T-helper 2 cell (primary cell): ENCODE results near the gene TBCEL.
"Not testable (repeated sequence)": the region's sequence is repeated elsewhere in the genome, so short reads cannot be mapped to it uniquely, and the experiment has no call there.

Experiments
- DNase-seq, 5 experiments: peaks; one replicate each; pipeline versions ENCODE4 v3.0.0 to v3.0.0-alpha.2; 2012 to 2022

Gene TBCEL

GRCh38 chr11:121029813-121030445 is 6.0 kb downstream of the TBCEL start:
- DNase-seq = peak in 1 of 5 experiments; percentile 13

- DNase-seq = no peak
Observed at GRCh38 chr11:121031167-121031566, 7.3 kb downstream of the TBCEL start.

DNA sequence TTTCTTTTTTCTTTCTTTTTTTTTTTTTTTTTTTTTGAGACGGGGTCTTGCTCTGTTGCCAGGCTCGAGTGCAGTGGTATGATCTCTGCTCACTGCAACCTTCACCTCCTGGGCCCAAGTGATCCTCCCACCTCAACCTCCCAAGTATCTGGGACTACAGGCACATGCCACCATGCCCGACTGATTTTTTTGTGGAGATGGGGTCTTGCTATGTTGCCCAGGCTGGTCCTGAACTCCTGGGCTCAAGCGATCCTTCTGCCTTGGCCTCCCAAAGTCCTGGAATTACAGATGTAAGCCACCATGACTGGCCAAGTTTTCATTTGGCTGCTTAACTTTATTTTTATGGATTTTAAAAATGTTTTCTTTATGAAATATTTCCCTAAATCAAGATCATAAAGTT is 7.7 kb downstream of the TBCEL start:
- DNase-seq = not testable (repeated sequence)

- DNase-seq = peak in 1 of 5 experiments; percentile 43
Observed at GRCh38 chr11:121032546-121032945, 8.6 kb downstream of the TBCEL start.

DNA sequence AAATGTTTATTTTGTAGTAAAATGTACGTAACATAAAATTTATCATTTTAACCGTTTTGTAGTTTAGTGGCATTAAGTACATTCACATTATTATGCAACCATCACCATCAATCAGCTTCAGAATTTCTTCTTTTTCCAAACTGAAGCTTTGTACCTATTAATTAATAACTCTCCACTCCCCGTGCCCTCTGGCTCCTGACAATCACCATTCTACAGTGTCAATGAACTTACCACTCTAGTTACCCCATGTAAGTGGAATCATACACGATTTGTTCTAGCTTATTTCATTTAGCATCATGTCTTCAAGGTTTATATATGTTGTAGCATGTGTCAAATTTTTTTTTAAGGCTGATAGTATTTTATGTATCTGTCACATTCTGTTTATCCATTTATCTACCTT is 9.7 kb downstream of the TBCEL start:
- DNase-seq = no peak

DNA sequence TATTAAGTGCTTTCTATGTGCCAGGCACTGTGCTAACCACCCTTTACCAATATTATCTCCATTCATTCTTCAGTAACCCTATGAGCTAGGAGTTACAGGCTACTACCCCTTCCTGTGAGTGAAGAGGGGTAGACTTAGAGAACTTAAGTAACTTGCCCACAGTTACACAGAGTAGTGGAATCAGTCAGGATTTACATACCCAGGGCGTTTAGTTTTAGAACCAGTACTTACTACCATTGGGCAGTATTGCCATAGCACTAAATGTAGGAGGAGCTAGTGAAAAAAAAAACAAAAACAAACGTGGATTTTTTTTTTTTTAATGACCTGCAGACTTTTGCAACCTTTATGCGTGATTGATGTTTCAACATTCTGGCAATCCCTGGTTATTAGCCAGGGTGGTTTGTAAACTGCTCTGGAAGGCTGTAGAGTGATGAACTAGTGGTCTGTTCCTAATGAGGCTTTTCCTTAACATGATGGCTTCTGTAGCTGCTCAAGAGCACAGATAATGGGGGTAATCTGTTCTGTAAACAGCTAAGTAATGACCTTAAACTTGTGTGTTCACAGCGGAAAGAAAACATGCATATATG is 11.4 kb downstream of the TBCEL start:
- DNase-seq = peak in 1 of 5 experiments; percentile 46

DNA sequence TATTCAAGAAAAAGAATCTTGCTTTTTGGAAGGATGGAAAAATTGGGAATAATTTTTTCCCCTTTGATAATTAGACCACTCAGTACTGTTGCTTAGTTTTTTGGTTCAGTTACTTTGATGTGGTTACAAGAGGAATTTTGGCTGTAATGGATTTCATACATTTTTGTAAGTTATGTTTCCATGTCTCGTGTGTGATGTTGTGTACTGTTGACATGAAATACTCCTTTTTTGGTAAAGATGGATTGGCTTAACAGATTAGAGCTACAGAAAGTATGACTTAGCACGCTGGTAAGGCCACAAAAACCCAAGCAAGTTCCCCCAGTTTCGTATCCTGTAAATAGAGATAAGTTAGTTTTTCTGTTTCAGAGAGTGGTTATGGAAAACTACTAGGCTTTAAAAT is 11.9 kb downstream of the TBCEL start:
- DNase-seq = peak in 1 of 5 experiments; percentile 87

GRCh38 chr11:121037016-121037415 is 13.1 kb downstream of the TBCEL start:
- peak in 1 of 5 experiments; percentile 81 for DNase-seq

DNA sequence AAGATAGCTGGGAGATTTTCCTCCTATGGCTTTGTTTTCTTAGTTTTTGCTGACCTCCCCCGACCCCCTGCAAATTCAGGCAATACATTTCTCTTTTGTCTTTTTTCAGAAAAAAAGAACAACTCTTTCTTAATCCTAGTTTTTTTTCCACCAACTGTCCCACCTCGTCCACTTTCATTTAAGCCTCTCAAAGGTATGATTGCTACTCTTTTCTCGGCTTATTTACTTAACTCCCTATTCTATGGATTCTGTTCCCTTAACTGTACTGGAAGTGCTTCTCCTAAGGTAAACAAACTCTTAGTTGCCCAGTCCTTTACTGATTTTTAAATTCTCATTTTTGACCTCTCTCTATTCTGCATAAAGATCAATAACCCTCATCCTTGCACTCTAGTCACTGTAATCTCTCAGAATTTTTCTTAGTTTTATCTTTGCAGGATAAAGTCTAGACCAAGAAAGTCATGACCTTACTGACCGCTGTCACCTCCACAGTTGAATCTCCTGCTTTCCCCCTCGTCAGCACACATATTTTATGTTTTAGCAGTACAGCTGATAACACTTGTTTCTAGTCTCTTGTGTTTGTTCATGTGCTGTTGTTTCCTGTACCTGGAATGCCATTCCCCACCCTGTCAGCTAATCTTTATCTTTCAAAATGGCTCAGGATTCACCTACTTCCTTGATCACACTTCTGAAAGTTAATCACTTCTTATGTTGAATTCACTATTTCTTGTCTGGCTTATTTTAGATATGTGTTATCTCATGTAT is 14.9 kb downstream of the TBCEL start:
- no peak for DNase-seq

DNA sequence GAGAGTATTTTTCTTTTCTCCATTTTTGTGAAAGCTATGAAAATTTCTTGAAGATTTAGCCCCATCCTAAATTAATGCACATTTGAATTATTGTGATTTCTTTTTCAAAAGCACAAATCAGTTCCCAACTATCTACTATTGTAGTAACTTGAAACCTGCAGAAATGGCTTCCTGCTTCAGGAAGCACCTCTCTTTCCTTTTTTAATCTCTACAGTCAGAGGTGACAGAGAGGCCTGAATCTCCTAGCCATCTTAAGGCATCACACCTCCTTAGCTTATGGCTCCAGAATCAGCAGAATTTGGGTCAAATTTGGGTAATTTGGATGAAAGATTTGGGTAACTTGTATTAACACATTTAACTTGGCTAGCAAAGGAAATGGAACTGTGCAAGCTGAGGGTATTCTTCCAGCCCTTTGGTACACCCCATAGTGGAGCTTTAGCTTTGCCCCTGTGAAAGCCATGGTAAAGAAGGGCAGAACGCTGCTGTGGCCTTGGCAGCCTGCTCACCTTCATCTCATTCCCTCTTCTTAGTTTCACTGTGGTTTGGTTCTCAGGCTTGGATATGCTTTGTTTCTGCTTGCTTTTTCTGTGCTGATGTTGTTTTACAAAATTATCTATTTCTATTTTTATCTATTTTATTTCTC is 16.2 kb downstream of the TBCEL start:
- DNase-seq = no peak

DNA sequence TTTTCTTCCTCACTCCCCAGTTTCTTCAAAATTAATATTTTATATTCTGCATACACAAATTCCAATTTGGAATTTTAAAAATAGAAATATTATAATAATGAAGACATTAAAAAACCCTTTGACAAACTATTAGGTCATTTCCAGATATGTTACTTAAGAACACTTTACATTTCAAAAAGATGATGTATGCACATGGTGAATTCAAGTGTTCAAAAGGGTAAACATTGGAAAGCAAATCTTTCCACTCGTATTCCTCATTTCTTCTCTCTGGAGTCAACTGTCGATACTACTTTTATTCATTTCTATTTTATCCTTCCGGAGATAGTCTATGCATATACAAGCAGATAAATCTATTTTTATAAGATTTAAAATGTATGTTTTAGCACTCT is 16.7 kb downstream of the TBCEL start:
- no peak for DNase-seq

DNA sequence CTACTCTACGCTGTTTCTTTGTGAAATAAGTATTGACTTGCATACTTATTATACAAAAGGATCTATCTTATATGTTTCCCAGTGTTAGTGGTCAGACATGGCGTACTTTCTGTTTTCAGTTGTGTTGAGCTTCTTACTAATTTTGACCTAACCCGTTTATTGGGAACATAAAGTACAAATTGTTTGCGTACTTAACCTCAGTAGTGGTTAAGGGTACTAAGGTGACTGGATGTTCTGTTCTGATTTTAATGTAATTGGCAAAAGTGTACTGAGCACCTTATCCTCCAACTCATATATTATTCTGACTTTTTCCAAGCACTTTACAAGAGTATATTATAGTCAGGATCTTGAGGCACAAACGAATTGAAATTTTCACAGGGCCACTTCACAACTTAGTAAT is 17.2 kb downstream of the TBCEL start:
- DNase-seq = no peak

DNA sequence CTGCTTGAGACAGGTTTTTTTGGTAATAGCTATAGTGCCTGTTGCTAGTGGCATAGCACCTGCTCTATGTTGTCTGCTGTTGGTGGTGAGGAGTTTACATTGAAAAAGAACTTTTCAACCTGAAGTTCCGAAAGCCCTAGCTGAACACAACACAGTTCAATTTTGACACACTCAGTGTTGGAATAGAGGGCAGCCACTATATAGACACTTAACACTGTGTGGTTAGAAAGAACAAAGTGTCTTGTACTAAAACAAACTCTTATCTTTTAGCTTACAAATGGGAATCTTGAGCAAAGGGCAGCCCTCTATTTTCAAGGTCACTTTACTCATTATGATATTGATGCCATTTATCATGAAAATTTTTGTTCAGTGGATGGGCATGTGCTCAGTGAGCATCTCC is 18.4 kb downstream of the TBCEL start:
- no peak for DNase-seq

DNA sequence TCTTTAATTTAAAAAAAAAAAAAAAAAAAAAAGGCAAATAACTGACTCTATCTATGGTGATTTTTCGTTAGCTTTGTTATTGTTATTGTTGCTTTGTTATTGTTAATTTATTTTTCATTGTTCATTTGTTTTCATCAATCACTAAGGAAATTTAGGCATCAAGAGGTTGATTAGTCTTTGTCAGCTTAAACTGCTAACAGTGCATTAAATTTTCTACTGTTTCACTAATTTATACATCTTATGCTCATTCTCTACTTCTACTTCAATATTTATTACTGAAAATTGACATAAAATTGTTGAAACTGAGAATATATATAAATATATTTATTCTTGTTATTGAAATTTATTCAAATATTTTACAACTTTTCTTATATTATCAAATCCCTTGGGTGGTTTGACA is 24.0 kb downstream of the TBCEL start:
- no peak for DNase-seq

GRCh38 chr11:121048464-121049233 is 24.7 kb downstream of the TBCEL start:
- no peak for DNase-seq

GRCh38 chr11:121053244-121053643 is 29.3 kb downstream of the TBCEL start:
- no peak for DNase-seq

- no peak for DNase-seq
Observed at GRCh38 chr11:121054266-121054665, 30.4 kb downstream of the TBCEL start.

- no peak for DNase-seq
Observed at GRCh38 chr11:121055076-121055475, 31.2 kb downstream of the TBCEL start.

DNA sequence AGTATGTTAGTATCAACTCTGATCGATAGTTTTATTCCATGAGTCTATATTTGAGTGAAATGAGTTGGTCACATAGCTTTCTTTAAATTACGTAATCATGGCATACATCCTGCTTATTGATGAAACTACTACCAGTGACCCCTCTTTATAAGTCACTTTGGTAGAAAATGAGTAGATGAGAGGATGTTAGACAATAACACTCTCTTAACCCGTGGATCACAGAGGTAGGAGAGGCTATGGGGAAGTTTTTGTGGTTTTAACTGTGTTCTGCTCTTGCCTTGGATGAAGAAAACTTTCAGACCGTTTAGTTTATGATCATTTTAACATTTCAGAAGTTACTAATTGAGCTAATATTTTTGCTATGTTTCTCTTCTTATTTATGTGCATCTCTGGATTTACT is 34.0 kb downstream of the TBCEL start:
- peak in 1 of 5 experiments; percentile 3 for DNase-seq

DNA sequence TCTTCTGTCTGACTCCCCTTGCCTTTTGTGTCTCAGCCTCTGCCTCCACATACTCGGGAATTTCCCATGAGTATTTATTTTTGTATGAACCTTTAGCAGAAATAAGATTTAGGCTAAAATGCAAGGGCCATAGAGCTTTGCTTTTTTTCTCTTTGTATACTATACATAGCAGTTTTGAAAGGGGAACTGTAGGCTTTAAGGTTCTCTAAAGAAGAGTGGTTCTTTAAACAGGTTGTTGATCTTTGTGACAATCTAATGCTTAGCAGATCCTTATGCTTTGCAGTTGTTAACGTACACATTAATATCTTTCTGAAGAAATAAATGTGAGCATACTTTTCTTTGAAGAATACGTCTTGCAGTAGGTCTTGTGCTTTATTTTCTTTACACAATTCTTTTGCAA is 35.0 kb downstream of the TBCEL start:
- no peak for DNase-seq

GRCh38 chr11:121059605-121060004 is 35.7 kb downstream of the TBCEL start:
- DNase-seq = peak in 1 of 5 experiments; percentile 68

- peak in 1 of 5 experiments; percentile 6 for DNase-seq
Observed at GRCh38 chr11:121063728-121064127, 39.8 kb downstream of the TBCEL start.

- DNase-seq = no peak
Observed at GRCh38 chr11:121066623-121067022, 42.7 kb downstream of the TBCEL start.
